Upper lobe of left lung (tissue), 6 donors: Measurements from ENCODE around the gene BOC. TPM values are rescaled to one million over a fixed set of nuclear protein-coding genes. Genes with fewer than 3 reads are reported as not detected.

ENCODE experiments used
- ATAC-seq, 2 donors: fragments of 200-7000 bp; cut with Tn5 transposase; one replicate each; pipeline ENCODE4 v1.9.1; 2022; ENCODE audit warnings: mild to moderate bottlenecking in 2 of 2, moderate library complexity in 2 of 2; ENCODE audit not compliant: low FRiP score in 2 of 2
- DNase-seq, 2 donors: peaks; one replicate each; pipeline ENCODE4 v3.0.0-alpha.2; 2019 to 2020
- H3K27ac ChIP-seq, 4 donors: fragments of 200-600 bp; sonication (generic); one replicate each; pipeline ENCODE4 v1.5.1; 2016 to 2019
- H3K27me3 ChIP-seq, 4 donors: fragments of 200-600 bp; sonication (generic); one replicate each; pipeline ENCODE4 v1.5.1; 2017 to 2019
- H3K36me3 ChIP-seq, 4 donors: fragments of 200-600 bp; sonication (generic); one replicate each; pipeline ENCODE4 v1.5.1; 2016 to 2019
- H3K4me1 ChIP-seq, 4 donors: fragments of 200-600 bp; sonication (generic); one replicate each; pipeline ENCODE4 v1.5.1; 2018 to 2019
- H3K4me3 ChIP-seq, 4 donors: fragments of 200-600 bp; sonication (generic); one replicate each; pipeline ENCODE4 v1.5.1; 2017 to 2019; ENCODE audit warnings: mild to moderate bottlenecking in 2 of 4, moderate library complexity in 1 of 4
- H3K9me3 ChIP-seq, 4 donors: fragments of 200-600 bp; sonication (generic); one replicate each; pipeline ENCODE4 v1.5.1; 2018 to 2019
- CTCF ChIP-seq, 6 experiments: fragments of 450-650 bp in 4 of 6; fragments of 200-600 bp in 2 of 6; sonication (generic) in 2 of 6; IDR thresholded peaks; one replicate each; pipeline ENCODE4 v1.5.1; 2016 to 2019; ENCODE audit warnings: antibody characterized with exemption in 6 of 6
- EP300 ChIP-seq, 4 donors: sonication (generic); formaldehyde crosslinking; IDR thresholded peaks; one replicate each; pipeline ENCODE4 v1.5.1; 2017; ENCODE audit warnings: antibody characterized with exemption in 4 of 4, control low read depth in 2 of 4
- POLR2A ChIP-seq, 4 donors: fragments of 450-650 bp; IDR thresholded peaks; one replicate each; pipeline ENCODE4 v1.5.1; 2016 to 2017; ENCODE audit warnings: antibody characterized with exemption in 4 of 4, mild to moderate bottlenecking in 2 of 4
- POLR2AphosphoS5 ChIP-seq, 2 donors: sonication (generic); formaldehyde crosslinking; IDR thresholded peaks; one replicate each; pipeline ENCODE4 v1.5.1; 2017; ENCODE audit warnings: antibody characterized with exemption in 2 of 2
- WGBS, 2 donors: methylation state at CpG; one replicate each; pipeline ENCODE4 v1.1.5; 2017 to 2018; 5-methylcytosine and 5-hydroxymethylcytosine counted together
- total RNA-seq, 6 donors: library from RNA; depleted of rRNA in 4 of 6; stranded (reverse); fragments of >200 nt in 4 of 6; gene quantifications; one replicate each; pipeline versions ENCODE4 v1.1.0 to v1.2.1, GENCODE V29; 2016 to 2021
- donor health status: DM: no; HTN: no; CAD: no; lungs with moderate emphysema.
- donor health status: DM: no; HTN: yes; CAD: no; lungs with severe emphysema.

Gene BOC
- total RNA-seq, 6 donors from 2014 or later, result 2.6 to 18.3 (median 4.5) TPM

DNA sequence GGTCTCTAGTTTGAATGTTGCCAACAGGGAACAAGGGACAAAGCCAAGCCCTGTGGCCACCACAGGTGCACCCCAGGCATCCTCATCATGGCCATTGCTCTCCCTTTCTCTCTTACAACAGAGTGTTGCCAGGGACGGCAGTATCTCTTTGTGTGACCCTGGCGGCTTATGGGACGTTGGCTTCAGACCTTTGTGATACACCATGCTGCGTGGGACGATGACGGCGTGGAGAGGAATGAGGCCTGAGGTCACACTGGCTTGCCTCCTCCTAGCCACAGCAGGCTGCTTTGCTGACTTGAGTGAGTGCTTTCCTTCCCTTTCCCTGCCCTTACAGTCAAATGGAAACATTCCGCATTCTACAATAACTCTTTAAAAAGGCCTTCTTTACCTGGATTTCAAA, 38.2 kb downstream of the BOC start:
- H3K27ac ChIP-seq, result no peak overlapping the region
- TF ChIP-seq CTCF (IDR thresholded peaks at IDR 0.05) (no peak), EP300 (IDR thresholded peaks at IDR 0.05) (no peak), POLR2A (IDR thresholded peaks at IDR 0.05) (no peak), POLR2AphosphoS5 (IDR thresholded peaks at IDR 0.05) (no peak)
- DNase-seq (no peak), ATAC-seq (peak in 1 of 2 donors; percentile 22)
- H3K4me3 ChIP-seq, result no peak overlapping the region
- H3K4me1 ChIP-seq, result no peaks in the 10 kb centered on the region
- no peaks in the 10 kb centered on the region for H3K9me3 ChIP-seq
- 97 to 100% methylated on average over 6 to 8 of the region's 8 CpGs for WGBS, 2 donors
- H3K36me3 ChIP-seq, result no peaks in the 10 kb centered on the region
- no peaks in the 10 kb centered on the region for H3K27me3 ChIP-seq

- Histone ChIP-seq H3K4me1 (no peaks in the 10 kb centered on the region), H3K4me3 (no peak overlapping the region), H3K9me3 (no peaks in the 10 kb centered on the region), H3K36me3 (no peaks in the 10 kb centered on the region), H3K27me3 (no peaks in the 10 kb centered on the region), H3K27ac (no peak overlapping the region)
- TF ChIP-seq POLR2AphosphoS5 (IDR thresholded peaks at IDR 0.05), result no peak
- no peak for TF ChIP-seq CTCF (IDR thresholded peaks at IDR 0.05)
- TF ChIP-seq POLR2A (IDR thresholded peaks at IDR 0.05), result no peak
- no peak for TF ChIP-seq EP300 (IDR thresholded peaks at IDR 0.05)
- ATAC-seq (no peak), DNase-seq (peak in 1 of 2 donors; percentile 52)
- 95 to 98% methylated on average over 10 to 14 of the region's 14 CpGs for WGBS, 2 donors
Observed at GRCh38 chr3:113250566-113250965, 39.2 kb downstream of the BOC start.

- Histone ChIP-seq H3K9me3 (no peaks in the 10 kb centered on the region), H3K27me3 (no peaks in the 10 kb centered on the region), H3K36me3 (no peaks in the 10 kb centered on the region), H3K27ac (no peak overlapping the region), H3K4me1 (no peaks in the 10 kb centered on the region), H3K4me3 (no peak overlapping the region)
- TF ChIP-seq POLR2A (IDR thresholded peaks at IDR 0.05), result no peak
- no peak for TF ChIP-seq POLR2AphosphoS5 (IDR thresholded peaks at IDR 0.05)
- ATAC-seq (no peak), DNase-seq (no peak)
- 84 to 89% methylated on average over 4 of the region's 4 CpGs for WGBS, 2 donors
Observed at GRCh38 chr3:113251817-113252216, 40.5 kb downstream of the BOC start.

- no peak overlapping the region for H3K4me3 ChIP-seq
- no peak overlapping the region for H3K27ac ChIP-seq
- no peak for TF ChIP-seq POLR2A (IDR thresholded peaks at IDR 0.05)
- no peak for TF ChIP-seq CTCF (IDR thresholded peaks at IDR 0.05)
- no peak for TF ChIP-seq POLR2AphosphoS5 (IDR thresholded peaks at IDR 0.05)
- no peak for TF ChIP-seq EP300 (IDR thresholded peaks at IDR 0.05)
- DNase-seq (no peak), ATAC-seq (no peak)
- no peaks in the 10 kb centered on the region for H3K36me3 ChIP-seq
- H3K27me3 ChIP-seq, result no peaks in the 10 kb centered on the region
- WGBS, 2 donors, result 78 to 92% methylated on average over 4 of the region's 4 CpGs
- no peaks in the 10 kb centered on the region for H3K4me1 ChIP-seq
- no peaks in the 10 kb centered on the region for H3K9me3 ChIP-seq
Observed at GRCh38 chr3:113252553-113252952, 41.2 kb downstream of the BOC start.

GRCh38 chr3:113253702-113254101, 42.3 kb downstream of the BOC start:
- no peak overlapping the region for H3K27ac ChIP-seq

More at GRCh38 chr3:113253702-113254101, 42.3 kb downstream of the BOC start:
- Histone ChIP-seq H3K9me3 (no peaks in the 10 kb centered on the region), H3K27me3 (no peaks in the 10 kb centered on the region), H3K4me1 (no peaks in the 10 kb centered on the region), H3K4me3 (no peak overlapping the region), H3K36me3 (no peaks in the 10 kb centered on the region)
- TF ChIP-seq POLR2AphosphoS5 (IDR thresholded peaks at IDR 0.05) (no peak), CTCF (IDR thresholded peaks at IDR 0.05) (no peak), POLR2A (IDR thresholded peaks at IDR 0.05) (no peak), EP300 (IDR thresholded peaks at IDR 0.05) (no peak)
- ATAC-seq (no peak), DNase-seq (no peak)
- whole genome bisulfite sequencing, 2 donors, result 91 to 95% methylated on average over 3 of the region's 3 CpGs
